Neutrophil (primary cell): Measurements from ENCODE around the gene CDH13.

Experiments used
- H3K27ac ChIP-seq: fragments of 200-600 bp; sonication (generic); 2 replicates; pipeline ENCODE4 v1.5.1; 2016; ENCODE audit warnings: mild to moderate bottlenecking, moderate library complexity
- H3K27me3 ChIP-seq: fragments of 200-600 bp; sonication (generic); 2 replicates; pipeline ENCODE4 v1.6.0; 2016; ENCODE audit warnings: mild to moderate bottlenecking
- H3K36me3 ChIP-seq: fragments of 200-600 bp; sonication (generic); 2 replicates; pipeline ENCODE4 v1.5.1; 2017
- H3K4me1 ChIP-seq, 2 experiments: fragments of 200-600 bp in 1 of 2; sonication (generic) in 1 of 2; 1 replicate in 1 of 2; 2 replicates in 1 of 2; pipeline versions ENCODE4 v1.5.1 to v1.6.1; 2013 to 2016; ENCODE audit warnings: low read depth in 1 of 2, low read length in 1 of 2, mild to moderate bottlenecking in 1 of 2, moderate library complexity in 1 of 2; ENCODE audit not compliant: control insufficient read depth in 1 of 2, insufficient read depth in 1 of 2
- H3K4me3 ChIP-seq, 2 experiments: fragments of 200-600 bp in 1 of 2; sonication (generic) in 1 of 2; 1 replicate in 1 of 2; 2 replicates in 1 of 2; pipeline ENCODE4 v1.5.1; 2013 to 2016; ENCODE audit warnings: low read depth in 1 of 2, low read length in 1 of 2, mild to moderate bottlenecking in 1 of 2, moderate library complexity in 1 of 2
- H3K9me3 ChIP-seq: fragments of 200-600 bp; sonication (generic); 2 replicates; pipeline ENCODE4 v1.5.1; 2016
- CTCF ChIP-seq: fragments of 200-600 bp; sonication (generic); IDR thresholded peaks from 2 replicates; pipeline ENCODE4 v1.5.1; 2016; ENCODE audit warnings: antibody characterized with exemption

The CDH13 gene

DNA sequence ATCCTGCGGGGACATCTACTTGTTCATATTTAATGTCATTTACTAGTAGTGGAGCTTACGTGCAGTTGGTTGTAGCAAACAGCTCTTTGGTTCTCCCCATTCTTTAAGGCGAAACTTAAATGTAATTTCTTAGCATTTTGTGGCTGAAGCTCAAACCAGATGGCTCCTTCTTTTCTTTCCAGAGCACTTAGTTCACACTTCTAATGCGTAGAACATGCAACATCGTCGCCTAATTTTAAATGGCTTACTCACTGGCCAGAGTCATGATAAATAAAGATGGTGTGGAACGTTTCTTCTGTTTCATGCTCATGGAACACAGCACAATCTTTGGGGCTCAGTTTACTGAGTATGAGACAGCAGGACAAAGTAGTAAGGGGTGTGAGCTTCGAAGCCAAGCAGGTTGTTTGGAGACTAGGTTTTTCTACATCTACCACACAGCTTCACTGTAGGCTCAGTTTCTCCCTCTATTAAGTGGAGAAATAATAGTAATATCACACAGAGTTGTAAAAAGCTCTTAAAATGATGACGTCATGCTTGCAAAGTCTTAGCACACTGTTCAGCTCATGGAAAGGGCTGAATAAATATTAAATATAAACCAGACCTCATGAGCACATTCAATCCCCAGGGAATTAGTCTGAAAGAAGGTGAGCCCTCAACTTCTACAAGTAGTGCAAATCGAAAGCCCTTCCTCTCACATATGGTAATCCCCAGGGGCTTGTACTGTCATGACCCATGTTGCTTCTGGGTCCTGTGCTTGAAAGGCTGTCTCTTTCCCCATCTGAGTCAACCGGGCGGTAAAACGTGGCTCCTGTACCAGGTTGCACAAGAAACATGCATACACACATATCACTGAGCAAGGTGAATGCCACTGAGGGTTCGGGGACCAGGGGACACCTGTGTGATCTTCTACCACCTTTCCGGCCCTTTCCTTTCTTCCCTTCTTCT is 384.3 kb downstream of the CDH13 start:
- no peaks in the 10 kb centered on the region for H3K9me3 ChIP-seq
- TF ChIP-seq CTCF: no peak
- H3K36me3 ChIP-seq: no peaks in the 10 kb centered on the region

DNA sequence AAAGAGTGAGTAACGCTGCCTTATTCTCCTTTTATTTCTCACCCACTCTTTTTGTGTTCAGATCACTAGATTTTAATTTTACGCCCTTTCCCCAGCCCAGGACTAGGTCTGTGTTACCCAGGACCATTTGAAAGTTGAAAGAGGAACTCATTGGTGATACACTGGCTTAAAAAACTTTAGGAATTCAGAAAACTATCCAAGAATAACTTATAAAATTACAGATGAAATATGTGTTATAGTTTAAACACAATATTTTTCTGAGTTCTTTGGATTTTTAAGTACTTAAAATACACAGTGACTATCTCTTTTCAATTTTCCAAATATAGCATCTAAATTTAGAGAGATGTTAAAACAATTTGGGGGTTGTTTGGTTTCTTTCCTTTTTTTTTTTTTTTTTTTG is 385.2 kb downstream of the CDH13 start:
- no peaks in the 10 kb centered on the region for H3K9me3 ChIP-seq
- H3K27ac ChIP-seq: no peak overlapping the region
- no peak overlapping the region for H3K4me3 ChIP-seq
- no peaks in the 10 kb centered on the region for H3K4me1 ChIP-seq
- H3K27me3 ChIP-seq: no peaks in the 10 kb centered on the region
- no peaks in the 10 kb centered on the region for H3K36me3 ChIP-seq
- no peak for TF ChIP-seq CTCF

More for the DNA sequence above, 384.3 kb downstream of the CDH13 start:
- H3K4me1 ChIP-seq: no peaks in the 10 kb centered on the region
- no peak overlapping the region for H3K4me3 ChIP-seq
- no peaks in the 10 kb centered on the region for H3K27me3 ChIP-seq
- no peak overlapping the region for H3K27ac ChIP-seq

DNA sequence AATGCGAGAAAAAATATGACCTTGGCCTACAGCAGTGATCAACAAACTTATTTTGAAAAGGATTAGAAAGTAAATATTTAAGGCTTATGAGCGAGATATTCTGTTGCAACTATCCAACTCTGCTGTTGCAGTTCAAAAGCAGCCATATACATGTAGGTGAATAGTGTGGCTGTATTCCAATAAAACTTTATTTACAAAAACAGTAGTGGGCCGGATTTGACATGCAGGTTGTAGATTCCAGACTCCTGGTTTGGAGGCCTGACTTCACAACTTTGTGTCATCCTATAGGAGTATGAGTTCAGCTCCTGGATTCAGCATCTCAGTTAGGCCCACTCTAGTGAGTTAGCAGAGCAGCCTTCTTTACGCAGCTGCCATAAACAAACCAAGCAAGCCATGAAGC is 386.3 kb downstream of the CDH13 start:
- no peak for TF ChIP-seq CTCF
- Histone ChIP-seq H3K27ac (no peak overlapping the region), H3K27me3 (no peaks in the 10 kb centered on the region), H3K9me3 (no peaks in the 10 kb centered on the region), H3K4me1 (no peaks in the 10 kb centered on the region), H3K36me3 (no peaks in the 10 kb centered on the region), H3K4me3 (no peak overlapping the region)

- no peaks in the 10 kb centered on the region for H3K36me3 ChIP-seq
- no peak overlapping the region for H3K27ac ChIP-seq
- H3K27me3 ChIP-seq: no peaks in the 10 kb centered on the region
- no peaks in the 10 kb centered on the region for H3K4me1 ChIP-seq
- H3K4me3 ChIP-seq: no peak overlapping the region
- H3K9me3 ChIP-seq: no peaks in the 10 kb centered on the region
- TF ChIP-seq CTCF: no peak
Measured at GRCh38 chr16:83019963-83020362, 393.2 kb downstream of the CDH13 start.

DNA sequence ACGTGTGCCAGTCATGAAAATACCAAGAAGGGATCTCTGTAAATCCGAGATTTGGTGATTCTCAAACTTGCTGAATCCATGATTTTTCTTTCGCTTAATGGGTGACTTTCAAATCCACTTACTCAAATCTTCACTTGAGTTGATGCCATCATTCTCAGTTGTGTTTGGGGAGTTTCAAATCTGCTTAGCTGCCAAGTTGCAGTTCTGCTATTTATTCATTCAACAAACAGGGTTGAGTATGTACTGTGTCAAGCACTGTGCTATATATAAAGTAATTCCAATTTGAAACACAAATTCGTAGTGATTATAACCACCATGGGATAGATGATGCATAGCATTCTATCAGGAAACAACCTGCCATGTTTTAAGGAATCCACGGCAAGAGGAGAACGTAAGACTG is 394.3 kb downstream of the CDH13 start:
- Histone ChIP-seq H3K27ac (no peak overlapping the region), H3K9me3 (no peaks in the 10 kb centered on the region), H3K36me3 (no peaks in the 10 kb centered on the region), H3K4me1 (no peaks in the 10 kb centered on the region), H3K4me3 (no peak overlapping the region), H3K27me3 (no peaks in the 10 kb centered on the region)
- no peak for TF ChIP-seq CTCF
